WTC11 (cell line): ENCODE data around the gene ZNF669. TPM values are rescaled to one million over a fixed set of nuclear protein-coding genes. Genes with fewer than 3 reads are reported as not detected.

Experiments
- AFF4 ChIP-seq: sonication (generic); formaldehyde crosslinking; IDR thresholded peaks from 2 replicates; pipeline ENCODE4 v1.8.1; 2023; ENCODE audit warnings: mild to moderate bottlenecking, missing genetic modification reagents, borderline replicate concordance
- ARID4B ChIP-seq: sonication (generic); formaldehyde crosslinking; IDR thresholded peaks from 2 replicates; pipeline ENCODE4 v1.8.0; 2023; ENCODE audit warnings: missing genetic modification reagents, mild to moderate bottlenecking, borderline replicate concordance
- CREM ChIP-seq: sonication (generic); formaldehyde crosslinking; IDR thresholded peaks from 2 replicates; pipeline ENCODE4 v1.8.1; 2022; ENCODE audit warnings: mild to moderate bottlenecking, missing genetic modification reagents, moderate library complexity
- ESRRA ChIP-seq: sonication (generic); formaldehyde crosslinking; IDR thresholded peaks from 2 replicates; pipeline ENCODE4 v1.8.1; 2022; ENCODE audit warnings: mild to moderate bottlenecking, missing genetic modification reagents, borderline replicate concordance
- NFATC4 ChIP-seq: fragments of 250-450 bp; sonication (Bioruptor Pico); IDR thresholded peaks from 2 replicates; pipeline ENCODE4 v1.9.0; 2021; ENCODE audit warnings: mild to moderate bottlenecking
- NFE2L1 ChIP-seq: sonication (generic); formaldehyde crosslinking; IDR thresholded peaks from 2 replicates; pipeline ENCODE4 v1.8.1; 2023; ENCODE audit warnings: missing genetic modification reagents
- RELA ChIP-seq: sonication (generic); formaldehyde crosslinking; IDR thresholded peaks from 2 replicates; pipeline ENCODE4 v1.8.1; 2022; ENCODE audit warnings: missing genetic modification reagents, mild to moderate bottlenecking, borderline replicate concordance
- SMAD4 ChIP-seq: sonication (generic); formaldehyde crosslinking; IDR thresholded peaks from 2 replicates; pipeline ENCODE4 v1.8.0; 2022; ENCODE audit warnings: mild to moderate bottlenecking, missing genetic modification reagents
- TEAD4 ChIP-seq: sonication (generic); formaldehyde crosslinking; IDR thresholded peaks from 2 replicates; pipeline ENCODE4 v1.8.0; 2022; ENCODE audit warnings: mild to moderate bottlenecking, missing genetic modification reagents
- ZNF121 ChIP-seq: sonication (generic); formaldehyde crosslinking; IDR thresholded peaks from 2 replicates; pipeline ENCODE4 v1.8.0; 2023; ENCODE audit warnings: missing genetic modification reagents
- ZNF263 ChIP-seq: sonication (generic); formaldehyde crosslinking; IDR thresholded peaks from 2 replicates; pipeline ENCODE4 v1.8.1; 2022; ENCODE audit warnings: low read depth, mild to moderate bottlenecking, moderate library complexity, missing genetic modification reagents
- ZNF423 ChIP-seq: fragments of 250-450 bp; sonication (Bioruptor Pico); IDR thresholded peaks from 2 replicates; pipeline ENCODE4 v2.1.2; 2022; ENCODE audit warnings: mild to moderate bottlenecking, moderate library complexity
- total RNA-seq: library from RNA; stranded (reverse); gene quantifications from 3 replicates; pipeline ENCODE4 v1.2.3, GENCODE V29; 2021
- TF ChIP-seq, protein P1 (sequence below): sonication (generic); formaldehyde crosslinking; IDR thresholded peaks from 2 replicates; pipeline ENCODE4 v1.8.0; 2022; ENCODE audit warnings: mild to moderate bottlenecking, missing genetic modification reagents
- TF ChIP-seq, protein P2 (sequence below): fragments of 250-450 bp; sonication (Bioruptor Pico); IDR thresholded peaks from 2 replicates; pipeline ENCODE4 v2.1.2; 2022; ENCODE audit warnings: mild to moderate bottlenecking, moderate library complexity
- TF ChIP-seq, protein P3 (sequence below): sonication (generic); formaldehyde crosslinking; IDR thresholded peaks from 2 replicates; pipeline ENCODE4 v1.8.0; 2022; ENCODE audit warnings: mild to moderate bottlenecking, missing genetic modification reagents
- TF ChIP-seq, protein P4 (sequence below): fragments of 250-450 bp; sonication (Bioruptor Pico); IDR thresholded peaks from 2 replicates; pipeline ENCODE4 v1.9.0; 2021; ENCODE audit warnings: mild to moderate bottlenecking
- TF ChIP-seq, protein P5 (sequence below): sonication (generic); formaldehyde crosslinking; IDR thresholded peaks from 2 replicates; pipeline ENCODE4 v1.8.0; 2022; ENCODE audit warnings: mild to moderate bottlenecking, missing genetic modification reagents
- TF ChIP-seq, protein P6 (sequence below): sonication (generic); formaldehyde crosslinking; IDR thresholded peaks from 2 replicates; pipeline ENCODE4 v1.8.0; 2023; ENCODE audit warnings: missing genetic modification reagents
- TF ChIP-seq, protein P7 (sequence below): sonication (generic); formaldehyde crosslinking; IDR thresholded peaks from 2 replicates; pipeline ENCODE4 v1.8.1; 2022; ENCODE audit warnings: missing genetic modification reagents, borderline replicate concordance

The ZNF669 gene
- total RNA-seq, 1 experiment from 2014 or later = 18.3 TPM

DNA sequence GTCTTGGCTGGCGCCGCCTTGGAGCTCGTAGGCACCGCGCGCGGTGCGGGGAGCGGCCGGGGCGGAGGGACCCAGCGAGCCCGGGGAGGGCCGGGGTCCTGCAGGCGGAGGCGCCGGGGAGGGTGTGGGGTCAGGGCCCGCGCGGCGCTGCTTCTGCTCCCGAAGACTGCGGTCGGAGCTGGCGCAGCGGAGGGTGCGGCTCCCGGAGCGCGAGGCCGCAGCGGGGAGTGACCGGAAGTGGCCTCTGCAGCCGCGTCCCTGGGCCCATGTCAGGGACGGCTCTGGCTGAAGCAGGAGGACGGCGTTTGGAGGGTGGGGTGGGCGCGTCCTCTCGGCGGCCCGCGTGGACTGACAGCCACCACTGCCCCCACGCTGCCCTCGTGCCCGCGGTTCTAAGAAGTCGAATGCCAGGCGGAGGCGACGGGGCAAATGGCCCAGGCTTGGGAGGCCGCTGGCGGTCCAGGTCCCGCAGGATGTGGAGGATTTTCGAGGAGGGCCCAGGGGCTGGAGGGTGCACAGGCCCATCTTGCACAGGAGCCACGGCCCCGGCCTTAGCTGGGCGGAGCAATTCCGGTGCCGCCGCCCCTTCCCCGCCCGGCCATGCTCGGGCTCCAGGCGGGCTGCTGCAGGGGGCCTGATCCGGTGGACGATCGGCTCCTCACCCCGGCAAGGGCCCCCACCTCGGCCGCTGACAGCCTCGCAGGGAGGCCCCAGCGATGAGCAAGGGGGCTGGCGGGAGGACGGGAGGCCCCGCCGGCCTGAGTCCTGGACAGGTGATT, 7.7 kb upstream of the ZNF669 start (continued):
- TF ChIP-seq, protein P1, sequence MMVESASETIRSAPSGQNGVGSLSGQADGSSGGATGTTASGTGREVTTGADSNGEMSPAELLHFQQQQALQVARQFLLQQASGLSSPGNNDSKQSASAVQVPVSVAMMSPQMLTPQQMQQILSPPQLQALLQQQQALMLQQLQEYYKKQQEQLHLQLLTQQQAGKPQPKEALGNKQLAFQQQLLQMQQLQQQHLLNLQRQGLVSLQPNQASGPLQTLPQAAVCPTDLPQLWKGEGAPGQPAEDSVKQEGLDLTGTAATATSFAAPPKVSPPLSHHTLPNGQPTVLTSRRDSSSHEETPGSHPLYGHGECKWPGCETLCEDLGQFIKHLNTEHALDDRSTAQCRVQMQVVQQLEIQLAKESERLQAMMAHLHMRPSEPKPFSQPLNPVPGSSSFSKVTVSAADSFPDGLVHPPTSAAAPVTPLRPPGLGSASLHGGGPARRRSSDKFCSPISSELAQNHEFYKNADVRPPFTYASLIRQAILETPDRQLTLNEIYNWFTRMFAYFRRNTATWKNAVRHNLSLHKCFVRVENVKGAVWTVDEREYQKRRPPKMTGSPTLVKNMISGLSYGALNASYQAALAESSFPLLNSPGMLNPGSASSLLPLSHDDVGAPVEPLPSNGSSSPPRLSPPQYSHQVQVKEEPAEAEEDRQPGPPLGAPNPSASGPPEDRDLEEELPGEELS (CRISPR knock-in tag) = 0 out of 2 replicates have a peak, but pooled peaks have one; percentile 23
- TF ChIP-seq, protein P2, sequence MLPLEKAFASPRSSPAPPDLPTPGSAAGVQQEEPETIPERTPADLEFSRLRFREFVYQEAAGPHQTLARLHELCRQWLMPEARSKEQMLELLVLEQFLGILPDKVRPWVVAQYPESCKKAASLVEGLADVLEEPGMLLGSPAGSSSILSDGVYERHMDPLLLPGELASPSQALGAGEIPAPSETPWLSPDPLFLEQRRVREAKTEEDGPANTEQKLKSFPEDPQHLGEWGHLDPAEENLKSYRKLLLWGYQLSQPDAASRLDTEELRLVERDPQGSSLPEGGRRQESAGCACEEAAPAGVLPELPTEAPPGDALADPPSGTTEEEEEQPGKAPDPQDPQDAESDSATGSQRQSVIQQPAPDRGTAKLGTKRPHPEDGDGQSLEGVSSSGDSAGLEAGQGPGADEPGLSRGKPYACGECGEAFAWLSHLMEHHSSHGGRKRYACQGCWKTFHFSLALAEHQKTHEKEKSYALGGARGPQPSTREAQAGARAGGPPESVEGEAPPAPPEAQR (CRISPR knock-in tag) = no peak
- TF ChIP-seq TEAD4 (no peak), ESRRA (no peak), ZNF121 (CRISPR knock-in tag) (peak; percentile 26; the same call in 1 of the 2 replicates), AFF4 (CRISPR knock-in tag) (no peak), RELA (CRISPR knock-in tag) (no peak), ZNF423 (CRISPR knock-in tag) (peak; percentile 85), NFATC4 (CRISPR knock-in tag) (no peak), NFE2L1 (no peak), SMAD4 (CRISPR knock-in tag) (no peak), CREM (CRISPR knock-in tag) (peak; percentile 45; the same call in 1 of the 2 replicates), ARID4B (CRISPR knock-in tag) (peak; percentile 62; the same call in 1 of the 2 replicates), ZNF263 (CRISPR knock-in tag) (0 out of 2 replicates have a peak, but pooled peaks have one; percentile 1)
- TF ChIP-seq, protein P3, sequence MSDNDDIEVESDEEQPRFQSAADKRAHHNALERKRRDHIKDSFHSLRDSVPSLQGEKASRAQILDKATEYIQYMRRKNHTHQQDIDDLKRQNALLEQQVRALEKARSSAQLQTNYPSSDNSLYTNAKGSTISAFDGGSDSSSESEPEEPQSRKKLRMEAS (CRISPR knock-in tag) = peak; percentile 73
- TF ChIP-seq, protein P4, sequence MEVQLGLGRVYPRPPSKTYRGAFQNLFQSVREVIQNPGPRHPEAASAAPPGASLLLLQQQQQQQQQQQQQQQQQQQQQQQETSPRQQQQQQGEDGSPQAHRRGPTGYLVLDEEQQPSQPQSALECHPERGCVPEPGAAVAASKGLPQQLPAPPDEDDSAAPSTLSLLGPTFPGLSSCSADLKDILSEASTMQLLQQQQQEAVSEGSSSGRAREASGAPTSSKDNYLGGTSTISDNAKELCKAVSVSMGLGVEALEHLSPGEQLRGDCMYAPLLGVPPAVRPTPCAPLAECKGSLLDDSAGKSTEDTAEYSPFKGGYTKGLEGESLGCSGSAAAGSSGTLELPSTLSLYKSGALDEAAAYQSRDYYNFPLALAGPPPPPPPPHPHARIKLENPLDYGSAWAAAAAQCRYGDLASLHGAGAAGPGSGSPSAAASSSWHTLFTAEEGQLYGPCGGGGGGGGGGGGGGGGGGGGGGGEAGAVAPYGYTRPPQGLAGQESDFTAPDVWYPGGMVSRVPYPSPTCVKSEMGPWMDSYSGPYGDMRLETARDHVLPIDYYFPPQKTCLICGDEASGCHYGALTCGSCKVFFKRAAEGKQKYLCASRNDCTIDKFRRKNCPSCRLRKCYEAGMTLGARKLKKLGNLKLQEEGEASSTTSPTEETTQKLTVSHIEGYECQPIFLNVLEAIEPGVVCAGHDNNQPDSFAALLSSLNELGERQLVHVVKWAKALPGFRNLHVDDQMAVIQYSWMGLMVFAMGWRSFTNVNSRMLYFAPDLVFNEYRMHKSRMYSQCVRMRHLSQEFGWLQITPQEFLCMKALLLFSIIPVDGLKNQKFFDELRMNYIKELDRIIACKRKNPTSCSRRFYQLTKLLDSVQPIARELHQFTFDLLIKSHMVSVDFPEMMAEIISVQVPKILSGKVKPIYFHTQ (CRISPR knock-in tag) = no peak
- TF ChIP-seq, protein P5, sequence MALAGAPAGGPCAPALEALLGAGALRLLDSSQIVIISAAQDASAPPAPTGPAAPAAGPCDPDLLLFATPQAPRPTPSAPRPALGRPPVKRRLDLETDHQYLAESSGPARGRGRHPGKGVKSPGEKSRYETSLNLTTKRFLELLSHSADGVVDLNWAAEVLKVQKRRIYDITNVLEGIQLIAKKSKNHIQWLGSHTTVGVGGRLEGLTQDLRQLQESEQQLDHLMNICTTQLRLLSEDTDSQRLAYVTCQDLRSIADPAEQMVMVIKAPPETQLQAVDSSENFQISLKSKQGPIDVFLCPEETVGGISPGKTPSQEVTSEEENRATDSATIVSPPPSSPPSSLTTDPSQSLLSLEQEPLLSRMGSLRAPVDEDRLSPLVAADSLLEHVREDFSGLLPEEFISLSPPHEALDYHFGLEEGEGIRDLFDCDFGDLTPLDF (CRISPR knock-in tag) = no peak
- TF ChIP-seq, protein P6, sequence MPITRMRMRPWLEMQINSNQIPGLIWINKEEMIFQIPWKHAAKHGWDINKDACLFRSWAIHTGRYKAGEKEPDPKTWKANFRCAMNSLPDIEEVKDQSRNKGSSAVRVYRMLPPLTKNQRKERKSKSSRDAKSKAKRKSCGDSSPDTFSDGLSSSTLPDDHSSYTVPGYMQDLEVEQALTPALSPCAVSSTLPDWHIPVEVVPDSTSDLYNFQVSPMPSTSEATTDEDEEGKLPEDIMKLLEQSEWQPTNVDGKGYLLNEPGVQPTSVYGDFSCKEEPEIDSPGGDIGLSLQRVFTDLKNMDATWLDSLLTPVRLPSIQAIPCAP (CRISPR knock-in tag) = peak; percentile 71; the same call in 1 of the 2 replicates
- TF ChIP-seq, protein P7, sequence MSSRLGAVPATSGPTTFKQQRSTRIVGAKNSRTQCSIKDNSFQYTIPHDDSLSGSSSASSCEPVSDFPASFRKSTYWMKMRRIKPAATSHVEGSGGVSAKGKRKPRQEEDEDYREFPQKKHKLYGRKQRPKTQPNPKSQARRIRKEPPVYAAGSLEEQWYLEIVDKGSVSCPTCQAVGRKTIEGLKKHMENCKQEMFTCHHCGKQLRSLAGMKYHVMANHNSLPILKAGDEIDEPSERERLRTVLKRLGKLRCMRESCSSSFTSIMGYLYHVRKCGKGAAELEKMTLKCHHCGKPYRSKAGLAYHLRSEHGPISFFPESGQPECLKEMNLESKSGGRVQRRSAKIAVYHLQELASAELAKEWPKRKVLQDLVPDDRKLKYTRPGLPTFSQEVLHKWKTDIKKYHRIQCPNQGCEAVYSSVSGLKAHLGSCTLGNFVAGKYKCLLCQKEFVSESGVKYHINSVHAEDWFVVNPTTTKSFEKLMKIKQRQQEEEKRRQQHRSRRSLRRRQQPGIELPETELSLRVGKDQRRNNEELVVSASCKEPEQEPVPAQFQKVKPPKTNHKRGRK (CRISPR knock-in tag) = no peak
